Stimulated activated CD8-positive, alpha-beta memory T cell treated with anti-CD3 and anti-CD28 coated beads, Interleukin-15, amount 100 ng/mL, for 48 hours (primary cell): ENCODE measurements around the gene SH3TC1.

ENCODE experiments used
- DNase-seq, 2 donors: peaks; one replicate each; pipeline ENCODE4 v3.0.0-alpha.2; 2020; ENCODE audit warnings: low read depth in 2 of 2

Gene SH3TC1

DNA sequence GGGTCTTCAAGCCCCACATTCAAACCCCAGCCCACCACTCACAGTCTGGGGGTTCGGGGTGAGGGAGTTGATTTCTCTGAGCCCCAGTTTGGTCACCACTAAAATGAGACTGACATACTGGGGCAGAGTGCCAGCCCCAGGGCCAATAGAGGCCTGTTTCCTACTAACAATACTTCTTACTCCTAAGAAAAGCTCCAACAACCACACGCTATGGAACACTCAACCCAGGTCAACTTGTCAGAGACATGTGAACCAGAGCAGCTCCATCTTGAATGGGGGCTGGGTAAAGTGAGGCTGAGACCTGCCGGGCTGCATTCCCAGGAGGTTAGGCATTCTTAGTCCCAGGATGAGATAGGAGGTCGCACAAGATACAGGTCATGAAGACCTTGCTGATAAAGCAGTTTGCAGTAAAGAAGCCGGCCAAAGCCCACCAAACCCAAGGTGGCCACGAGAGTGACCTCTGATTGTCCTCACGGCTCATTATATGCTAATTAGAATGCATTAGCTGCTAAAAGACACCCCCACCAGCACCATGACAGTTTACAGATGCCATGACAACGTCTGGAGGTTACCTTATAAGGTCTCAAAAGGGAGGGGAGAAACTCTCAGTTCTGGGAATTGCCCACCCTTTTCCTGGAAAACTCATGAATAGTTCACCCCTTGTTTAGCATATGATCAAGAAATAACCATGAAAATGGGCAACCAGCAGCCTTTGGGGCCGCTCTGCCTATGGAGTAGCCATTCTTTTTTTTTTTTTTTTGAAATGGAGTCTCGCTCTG is 43.9 kb downstream of the SH3TC1 start:
- DNase-seq: no peak

DNA sequence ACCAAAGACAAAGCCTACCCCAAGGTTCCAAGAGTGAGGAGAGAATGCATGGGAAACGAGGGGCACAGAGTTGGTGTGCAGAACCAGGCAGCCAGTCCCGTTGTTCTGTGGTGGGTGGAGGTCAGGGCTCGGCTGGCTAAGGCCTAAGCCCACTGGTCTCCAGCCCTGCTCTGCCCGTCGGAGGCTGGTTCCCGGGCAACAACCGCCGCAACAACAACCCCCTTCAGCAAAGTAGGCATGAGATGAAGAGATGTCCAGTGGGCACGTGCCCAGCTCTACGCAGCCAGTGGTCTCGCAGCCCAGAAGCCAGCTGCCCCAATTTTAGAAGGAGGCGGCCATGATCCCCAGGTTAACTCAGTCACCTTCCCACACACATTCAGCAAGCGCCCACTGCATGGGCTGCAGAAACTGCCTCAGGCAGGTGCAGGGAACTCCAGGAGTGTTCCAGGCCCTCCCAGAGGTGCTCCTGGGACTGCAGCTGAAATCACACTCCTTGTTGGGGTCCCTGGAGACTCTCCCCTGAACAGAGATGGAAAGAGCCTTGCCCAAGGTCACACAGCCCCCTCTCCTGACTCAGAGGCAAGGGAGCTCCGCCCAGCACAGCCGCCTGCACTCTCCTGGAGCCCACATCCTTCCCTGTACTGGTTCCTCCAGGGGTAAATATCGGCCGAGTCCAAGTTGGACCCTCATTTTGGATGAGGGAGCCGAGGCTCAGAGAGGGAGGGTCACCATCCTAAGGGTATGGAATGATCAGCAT is 45.1 kb downstream of the SH3TC1 start:
- no peak for DNase-seq

- no peak for DNase-seq
These were observed 45.9 kb downstream of the SH3TC1 start for GRCh38 chr4:8244931-8245460.

- DNase-seq: no peak
These were observed 47.1 kb downstream of the SH3TC1 start for GRCh38 chr4:8245884-8246833.

GRCh38 chr4:8247047-8247930 is 48.2 kb downstream of the SH3TC1 start:
- no peak for DNase-seq

DNA sequence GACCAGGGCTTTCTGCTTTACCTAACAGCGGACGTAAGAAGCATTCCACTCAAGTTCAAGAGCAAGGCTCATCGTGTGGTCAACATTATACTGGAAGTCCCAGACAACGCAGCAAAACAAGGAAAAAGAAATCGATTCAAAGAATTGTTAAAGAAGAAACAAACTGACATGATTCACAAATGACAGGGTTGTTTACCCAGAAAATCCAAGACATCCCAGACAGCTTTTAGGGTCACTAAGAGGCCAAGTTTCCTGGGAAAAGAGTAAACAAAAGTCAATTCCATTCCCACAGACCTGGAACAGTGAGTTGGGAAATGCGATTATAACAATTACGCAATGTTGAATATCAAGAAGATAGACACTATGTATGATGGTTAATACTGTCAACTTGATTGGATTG is 49.0 kb downstream of the SH3TC1 start:
- DNase-seq: no peak

GRCh38 chr4:8250227-8250626 is 51.1 kb downstream of the SH3TC1 start:
- no peak for DNase-seq

GRCh38 chr4:8250637-8251036 is 51.5 kb downstream of the SH3TC1 start:
- DNase-seq: no peak

GRCh38 chr4:8251110-8251883 is 52.2 kb downstream of the SH3TC1 start:
- no peak for DNase-seq

- no peak for DNase-seq
These were observed 53.4 kb downstream of the SH3TC1 start for GRCh38 chr4:8252301-8253173.

DNA sequence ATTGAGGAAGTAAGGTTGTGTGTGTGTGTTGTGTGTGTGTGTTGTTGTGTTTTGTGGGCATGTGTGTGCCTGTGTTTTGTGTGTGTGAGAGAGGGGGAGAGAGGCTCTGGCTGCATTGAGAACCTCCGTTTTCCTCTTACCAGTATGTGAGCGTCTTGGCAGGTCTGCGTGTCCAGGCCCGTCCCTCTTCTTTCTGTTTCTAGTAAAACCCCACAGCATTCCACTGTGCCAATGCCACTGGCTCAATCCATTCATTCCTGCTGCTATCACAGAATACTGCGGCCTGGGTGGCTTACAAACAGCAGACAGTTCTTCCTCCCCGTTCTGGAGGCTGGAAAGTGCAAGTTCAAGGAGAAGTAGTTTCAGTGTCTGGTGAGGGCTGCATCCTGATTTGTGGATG is 55.0 kb downstream of the SH3TC1 start:
- DNase-seq: no peak

DNA sequence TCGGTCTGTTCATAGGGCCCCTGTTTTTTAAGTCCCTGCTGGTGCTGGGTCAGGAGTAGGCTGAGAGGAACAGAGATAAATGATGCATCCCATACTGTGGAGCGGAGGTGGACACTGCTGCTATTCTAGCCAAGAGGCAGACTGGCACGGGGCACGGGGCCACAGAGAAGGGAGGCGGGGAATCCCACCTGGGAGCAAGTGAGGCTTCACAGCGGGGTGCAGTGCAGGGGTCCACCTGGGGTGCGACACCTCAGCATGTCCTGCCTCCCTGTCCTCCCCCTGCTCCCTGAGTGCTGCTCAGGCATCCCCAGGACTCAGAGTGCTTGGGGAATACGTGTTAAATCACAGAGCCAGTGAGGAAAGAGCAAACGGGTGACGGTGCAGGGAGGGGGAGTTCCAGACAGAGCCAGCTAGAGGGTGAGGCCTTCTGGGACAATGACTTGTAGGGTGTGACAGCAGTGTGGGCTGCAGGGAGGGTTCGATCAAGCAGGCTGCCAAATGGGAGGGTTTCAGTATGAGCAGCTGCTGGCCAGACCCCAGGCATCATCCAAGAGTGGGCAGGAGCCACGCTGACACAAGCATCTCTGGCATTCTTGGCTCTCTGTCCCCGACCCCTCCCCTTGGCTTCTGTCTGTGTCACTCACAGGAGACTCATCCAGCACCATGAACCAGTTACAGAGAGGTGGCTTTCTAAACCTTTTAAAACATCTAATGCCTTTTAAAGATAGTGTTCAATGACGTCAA is 56.8 kb downstream of the SH3TC1 start:
- DNase-seq: no peak

- no peak for DNase-seq
These were observed 58.8 kb downstream of the SH3TC1 start for GRCh38 chr4:8257854-8258253.

GRCh38 chr4:8258552-8259212 is 59.6 kb downstream of the SH3TC1 start:
- no peak for DNase-seq

GRCh38 chr4:8259743-8260430 is 60.8 kb downstream of the SH3TC1 start:
- no peak for DNase-seq

- no peak for DNase-seq
These were observed 61.6 kb downstream of the SH3TC1 start for GRCh38 chr4:8260656-8261111.
